DND-41 (cell line): ENCODE data around the gene SPAM1.

Experiments
- ATAC-seq: fragments of 200-7000 bp; cut with Tn5 transposase; 3 replicates; pipeline ENCODE4 v1.9.1; 2021; ENCODE audit warnings: low read depth; ENCODE audit not compliant: insufficient read depth
- DNase-seq: peaks from one replicate; pipeline ENCODE4 v3.0.0-alpha.2; 2020
- H2AFZ ChIP-seq: 2 replicates; pipeline ENCODE4 v1.6.0; 2012; ENCODE audit warnings: low read depth, low read length
- H3K27ac ChIP-seq: 2 replicates; pipeline ENCODE4 v1.5.1; 2012; ENCODE audit warnings: low read length, inconsistent platforms
- H3K27me3 ChIP-seq: fragments of 200-600 bp; sonication (generic); 2 replicates; pipeline ENCODE4 v1.6.0; 2012; ENCODE audit warnings: low read length, mild to moderate bottlenecking, inconsistent platforms; ENCODE audit not compliant: insufficient read depth, poor library complexity
- H3K36me3 ChIP-seq: 2 replicates; pipeline ENCODE4 v1.5.1; 2012; ENCODE audit warnings: low read length, inconsistent platforms; ENCODE audit not compliant: insufficient read depth
- H3K4me1 ChIP-seq: 2 replicates; pipeline ENCODE4 v1.5.1; 2012; ENCODE audit warnings: mild to moderate bottlenecking, low read length; ENCODE audit not compliant: insufficient read depth
- H3K4me2 ChIP-seq: 2 replicates; pipeline ENCODE4 v1.6.0; 2012; ENCODE audit warnings: mild to moderate bottlenecking, moderate library complexity, low read length, inconsistent platforms; ENCODE audit not compliant: insufficient read depth
- H3K4me3 ChIP-seq, 2 experiments: fragments of 200-600 bp in 1 of 2; shearing (Covaris generic) in 1 of 2; 2 replicates each; pipeline ENCODE4 v1.5.1; 2012 to 2016; ENCODE audit warnings: inconsistent platforms in 2 of 2, low read length in 2 of 2, mild to moderate bottlenecking in 2 of 2, low read depth in 1 of 2, moderate library complexity in 1 of 2
- H3K79me2 ChIP-seq: 2 replicates; pipeline ENCODE4 v1.6.0; 2012; ENCODE audit warnings: low read length, inconsistent platforms; ENCODE audit not compliant: insufficient read depth
- H3K9ac ChIP-seq: 2 replicates; pipeline ENCODE4 v1.6.0; 2012; ENCODE audit warnings: low read depth, mild to moderate bottlenecking, inconsistent platforms, low read length, moderate library complexity
- H3K9me3 ChIP-seq: 2 replicates; pipeline ENCODE4 v1.5.1; 2012; ENCODE audit warnings: low read length, moderate library complexity, mild to moderate bottlenecking, inconsistent platforms; ENCODE audit not compliant: insufficient read depth, severe bottlenecking
- H4K20me1 ChIP-seq: 2 replicates; pipeline ENCODE4 v1.6.0; 2012; ENCODE audit warnings: low read length; ENCODE audit not compliant: insufficient read depth
- CTCF ChIP-seq: IDR thresholded peaks from 2 replicates; pipeline ENCODE4 v1.5.1; 2012; ENCODE audit warnings: borderline replicate concordance, low read length, moderate library complexity, mild to moderate bottlenecking; ENCODE audit not compliant: poor library complexity, severe bottlenecking; ENCODE audit errors: extremely low read depth
- EZH2 ChIP-seq: IDR thresholded peaks from 3 replicates; pipeline ENCODE4 v1.6.1; 2012; ENCODE audit warnings: borderline replicate concordance, low read depth, mild to moderate bottlenecking, moderate library complexity, low read length, inconsistent platforms; ENCODE audit not compliant: severe bottlenecking

SPAM1 gene

GRCh38 chr7:123901101-123901500 is 23.9 kb upstream of the SPAM1 start:
- Histone ChIP-seq H3K4me2 (no peak overlapping the region), H3K79me2 (no peaks in the 10 kb centered on the region), H3K4me1 (no peaks in the 10 kb centered on the region), H3K4me3 (no peak overlapping the region), H4K20me1 (no peaks in the 10 kb centered on the region), H3K36me3 (no peaks in the 10 kb centered on the region), H2AFZ (no peak overlapping the region), H3K27me3 (no peaks in the 10 kb centered on the region), H3K9ac (no peak overlapping the region), H3K9me3 (no peaks in the 10 kb centered on the region), H3K27ac (no peak overlapping the region)
- DNase-seq = no peak
- no peak for ATAC-seq
- TF ChIP-seq CTCF (no peak), EZH2 (no peak)

GRCh38 chr7:123905714-123906113 is 19.3 kb upstream of the SPAM1 start:
- Histone ChIP-seq H2AFZ (no peak overlapping the region), H3K27me3 (no peaks in the 10 kb centered on the region), H4K20me1 (no peaks in the 10 kb centered on the region), H3K9ac (no peak overlapping the region), H3K4me3 (no peak overlapping the region), H3K36me3 (no peaks in the 10 kb centered on the region), H3K4me2 (no peak overlapping the region), H3K9me3 (no peaks in the 10 kb centered on the region), H3K4me1 (no peaks in the 10 kb centered on the region), H3K27ac (no peak overlapping the region), H3K79me2 (no peaks in the 10 kb centered on the region)
- no peak for ATAC-seq
- no peak for TF ChIP-seq EZH2
- TF ChIP-seq CTCF = no peak
- DNase-seq = no peak

GRCh38 chr7:123916240-123916724 is 8.8 kb upstream of the SPAM1 start:
- ATAC-seq = no peak
- no peaks in the 10 kb centered on the region for H3K27me3 ChIP-seq

More at GRCh38 chr7:123916240-123916724, 8.8 kb upstream of the SPAM1 start:
- no peaks in the 10 kb centered on the region for H3K36me3 ChIP-seq
- H2AFZ ChIP-seq = no peak overlapping the region
- H3K9ac ChIP-seq = no peak overlapping the region
- no peak overlapping the region for H3K4me3 ChIP-seq
- H3K4me2 ChIP-seq = no peak overlapping the region
- no peak for DNase-seq
- H4K20me1 ChIP-seq = no peaks in the 10 kb centered on the region
- H3K79me2 ChIP-seq = no peaks in the 10 kb centered on the region
- no peaks in the 10 kb centered on the region for H3K4me1 ChIP-seq
- TF ChIP-seq CTCF (no peak), EZH2 (no peak)
- H3K9me3 ChIP-seq = no peaks in the 10 kb centered on the region
- H3K27ac ChIP-seq = no peak overlapping the region
